ENCODE data around the gene SELL.
"Not testable (repeated sequence)": the region's sequence is repeated elsewhere in the genome, so short reads cannot be mapped to it uniquely, and the experiment has no call there.

Gene SELL

DNA sequence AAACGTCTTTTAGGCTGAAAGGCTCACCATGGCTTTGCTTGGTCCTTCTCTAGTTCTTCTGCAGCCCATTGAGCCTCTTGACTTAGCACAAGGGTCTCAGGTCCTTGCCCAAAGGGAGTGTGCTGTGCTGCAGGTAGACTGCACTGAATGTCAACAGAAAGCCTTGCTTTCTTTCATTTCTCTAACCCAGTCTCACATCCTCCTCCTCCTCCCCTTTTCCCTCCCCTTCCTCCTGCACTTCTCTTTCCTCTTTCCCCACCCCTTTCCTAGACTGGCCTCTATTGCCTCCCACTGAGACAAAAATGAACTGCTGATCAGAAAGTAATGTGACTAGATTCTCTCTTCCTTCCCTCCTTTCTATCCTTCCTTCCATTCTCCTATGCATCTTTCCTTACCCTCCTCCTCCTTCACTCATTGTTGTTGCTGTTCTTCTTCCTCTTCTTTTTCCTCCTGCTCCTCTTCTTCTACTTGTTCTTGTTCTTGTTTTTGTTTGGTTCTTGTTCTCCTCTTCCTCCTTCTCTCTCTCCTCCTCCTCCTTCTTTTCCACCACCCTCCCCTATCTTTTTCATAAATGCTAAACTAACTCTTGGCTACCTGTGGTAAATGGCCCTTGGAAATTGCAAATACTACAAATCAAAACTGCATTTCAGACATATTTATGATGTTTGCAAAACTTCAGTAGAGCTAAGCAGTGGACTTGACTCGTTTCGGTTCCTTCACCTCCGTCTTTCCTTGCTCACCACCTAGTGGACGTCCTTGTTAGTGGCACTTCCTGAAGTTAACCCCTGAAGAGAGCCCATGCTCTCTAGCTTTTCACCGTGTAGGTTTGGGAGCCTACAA lies at the start of gene SELL:
SELL (minus strand) TSS at position 152 of the 840 bp plus-strand sequence; CDS start at position 30, 122 bp downstream.
- peak; percentile 84 for DNase-seq (ENCODE audit: low spot score)

DNA sequence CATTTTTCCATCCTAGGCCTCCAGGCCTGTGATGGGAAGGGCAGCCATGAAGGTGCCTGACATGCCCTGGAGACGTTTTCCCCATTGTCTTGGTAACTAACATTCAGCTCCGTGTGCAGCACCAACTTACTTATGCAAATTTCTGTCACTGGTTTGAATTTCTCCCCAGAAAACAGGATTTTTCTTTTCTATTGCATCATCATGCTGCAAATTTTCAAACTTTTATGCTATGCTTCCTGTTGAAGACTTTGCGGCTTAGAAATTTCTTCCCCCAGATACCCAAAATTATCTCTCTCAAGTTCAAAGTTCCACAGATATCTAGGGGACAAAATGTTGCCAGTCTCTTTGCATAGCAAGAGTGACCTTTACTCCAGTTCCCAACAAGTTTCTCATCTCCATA lies 47.6 kb upstream of the SELL start:
- no peak for DNase-seq (ENCODE audit: low spot score)

DNA sequence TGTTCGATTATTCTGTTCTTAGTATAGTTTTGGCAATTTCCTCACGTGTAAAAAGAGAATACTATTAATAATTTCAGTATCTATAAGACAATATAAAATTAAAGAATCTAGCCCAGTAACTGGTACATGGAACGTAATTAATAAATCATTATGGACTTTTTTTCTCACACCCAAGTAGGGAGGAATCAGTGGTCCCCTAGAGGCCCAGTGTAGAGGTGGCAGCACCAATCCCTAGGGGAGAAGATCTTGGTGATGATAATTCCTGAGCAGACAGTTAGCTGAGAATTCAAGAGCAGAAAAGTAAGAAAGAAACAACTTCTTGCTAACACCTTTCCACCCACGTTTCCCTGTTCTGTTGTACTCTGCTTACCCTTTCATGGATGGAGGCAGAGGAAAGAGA lies 42.1 kb upstream of the SELL start:
- no peak for DNase-seq (ENCODE audit: low spot score)

DNA sequence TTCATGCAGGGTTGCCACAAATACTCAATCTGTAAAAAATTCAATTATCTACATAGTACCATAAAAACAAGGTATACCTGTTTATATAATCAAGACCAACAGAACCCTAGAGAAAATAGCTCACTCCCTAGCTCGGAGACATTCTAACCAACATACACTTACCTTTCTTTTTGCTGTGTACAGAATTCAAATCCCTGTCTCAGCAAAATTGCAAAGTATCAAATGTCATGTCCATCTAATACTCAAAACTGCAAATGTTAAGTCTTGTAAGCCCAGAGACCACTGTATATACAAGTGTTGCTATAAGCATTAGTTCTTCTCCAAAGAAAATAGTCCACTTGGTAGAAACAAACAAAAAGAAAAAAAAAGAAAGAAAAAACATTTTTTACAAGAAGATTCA lies 38.6 kb upstream of the SELL start:
- no peak for DNase-seq (ENCODE audit: low spot score)

DNA sequence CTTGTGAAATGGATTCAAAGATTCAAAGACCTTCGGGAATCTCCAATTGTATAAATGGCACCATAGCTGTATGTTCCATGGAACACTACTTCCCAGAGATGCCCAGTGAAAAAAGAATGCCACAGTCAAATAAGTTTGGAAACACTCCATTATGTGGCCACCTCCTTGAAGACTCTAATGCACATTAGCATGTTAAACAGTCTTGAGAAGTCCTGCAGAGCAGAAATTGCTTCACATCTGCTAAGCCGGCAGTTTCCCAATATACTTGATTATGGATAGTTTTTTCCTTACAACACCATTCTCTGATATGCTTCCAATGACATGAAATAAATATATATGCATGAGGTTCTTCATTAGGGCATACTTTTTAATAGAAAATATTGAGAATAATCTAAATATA lies 35.1 kb upstream of the SELL start:
- no peak for DNase-seq (ENCODE audit: low spot score)

DNA sequence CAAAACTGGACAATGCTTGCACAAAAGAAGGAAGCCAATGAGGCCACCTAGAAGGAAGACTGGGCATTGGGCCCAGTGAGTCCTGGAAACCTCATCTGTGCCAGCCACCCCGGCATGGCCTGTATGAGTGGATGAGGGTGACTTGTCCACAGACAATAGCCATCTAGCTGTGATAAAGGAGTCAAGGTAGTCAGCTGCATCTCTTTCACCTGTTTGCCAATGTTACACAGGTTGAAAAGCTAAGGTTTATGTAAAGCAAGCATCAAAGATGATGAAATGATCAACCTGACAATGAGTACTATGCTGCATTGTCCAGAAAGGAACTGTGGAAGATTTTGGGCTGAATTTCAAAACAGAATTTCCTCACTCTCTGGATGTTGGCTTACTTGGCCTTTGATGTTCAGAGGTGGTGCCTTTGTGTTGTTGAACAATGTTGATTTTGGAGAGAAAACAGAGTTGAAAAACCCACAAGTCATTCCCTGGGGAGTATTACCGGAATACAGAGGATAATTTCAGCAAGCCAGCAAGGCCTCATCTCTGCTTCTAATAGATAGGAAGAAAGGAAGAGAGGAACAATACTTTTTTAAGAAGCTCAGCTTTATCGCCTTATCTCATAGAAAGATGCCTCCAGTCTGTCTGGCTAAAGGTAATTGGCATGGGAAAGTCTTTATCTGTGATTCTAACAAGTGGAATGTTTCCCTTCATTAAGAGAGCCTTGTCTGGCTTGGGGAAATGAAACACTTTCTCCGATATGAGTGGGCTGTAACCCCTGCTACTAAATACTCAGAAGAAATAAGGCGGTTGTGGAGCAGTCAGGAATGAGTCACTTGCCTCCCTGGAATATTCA lies 33.8 kb upstream of the SELL start:
- no peak for DNase-seq (ENCODE audit: low spot score)

DNA sequence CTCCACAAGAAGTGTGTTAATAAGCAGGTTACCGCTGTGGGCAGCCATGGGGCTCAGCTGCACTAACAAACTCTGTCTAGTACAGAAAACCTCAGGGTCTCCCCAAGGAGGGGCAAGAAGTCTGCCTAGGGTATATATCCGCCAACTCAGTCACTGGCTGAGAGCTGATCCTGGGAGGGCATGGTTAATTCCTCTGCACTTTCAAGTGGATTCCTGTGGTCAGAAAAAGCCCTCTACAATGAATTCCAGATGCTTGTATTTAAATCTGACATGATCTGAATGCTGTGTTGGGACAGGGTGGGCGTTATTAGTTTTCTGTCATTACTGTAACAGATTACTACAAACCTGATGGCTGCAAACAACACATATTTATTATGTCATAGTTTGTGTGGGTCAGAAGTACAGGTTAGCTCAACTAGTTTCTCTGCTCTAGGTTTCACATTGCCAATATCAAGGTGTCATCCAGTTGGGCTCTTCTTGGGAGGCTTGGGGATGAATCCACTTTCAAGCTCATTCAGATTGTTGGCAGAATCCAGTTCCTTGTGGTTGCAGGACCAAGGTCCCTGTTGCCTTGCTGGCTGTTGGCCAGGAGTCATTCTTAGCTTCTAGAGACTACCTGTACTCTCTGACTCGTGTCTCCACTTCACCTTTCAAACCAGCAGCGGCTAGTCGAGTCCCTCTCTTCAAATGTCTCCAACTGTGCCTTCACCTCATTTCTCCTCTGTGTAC lies 30.4 kb upstream of the SELL start:
- DNase-seq (ENCODE audit: low spot score), result no peak

DNA sequence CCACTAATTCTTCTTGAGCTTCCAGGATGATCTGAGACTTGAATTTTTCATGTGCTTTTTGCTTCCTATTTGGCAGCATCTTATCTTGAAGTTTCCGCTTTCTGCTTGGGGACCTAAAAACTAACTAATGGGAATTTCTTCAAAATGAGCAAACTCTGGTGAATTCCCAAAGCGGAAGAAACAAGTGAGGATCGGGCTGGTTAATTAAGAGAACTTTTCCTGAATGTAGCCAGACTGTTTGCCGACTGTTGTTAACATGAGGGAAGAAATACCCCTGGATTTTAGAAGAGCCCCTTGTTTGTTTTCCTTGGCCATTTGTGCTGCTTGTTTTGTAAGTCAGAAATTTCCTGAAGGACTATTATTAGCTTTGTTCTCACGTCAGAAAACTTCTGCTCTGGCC lies 28.6 kb upstream of the SELL start:
- no peak for DNase-seq (ENCODE audit: low spot score)

DNA sequence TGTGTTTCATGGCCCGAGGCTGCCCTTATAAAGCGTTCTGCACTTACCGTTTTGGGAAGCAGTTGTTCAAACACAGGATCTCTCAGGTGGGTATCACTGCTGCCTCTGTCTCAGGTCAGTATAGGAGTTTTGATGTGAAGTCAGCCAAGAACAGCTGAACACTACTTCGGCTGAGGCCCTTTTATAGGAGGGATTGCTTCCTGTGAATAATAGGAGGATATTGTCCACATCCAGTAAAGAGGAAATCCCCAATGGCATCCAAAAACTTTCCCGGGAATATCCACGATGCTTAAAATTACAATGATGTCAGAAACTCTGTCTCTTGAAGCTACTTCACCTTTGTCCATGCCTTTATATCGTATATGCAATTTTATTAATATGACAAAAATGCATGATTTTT lies 22.5 kb upstream of the SELL start, which contains the start of gene SELE:
SELE (minus strand) TSS at position 156 of the 400 bp plus-strand sequence. CDS start 467 bp downstream, outside the sequence.
- DNase-seq (ENCODE audit: low spot score), result no peak

DNA sequence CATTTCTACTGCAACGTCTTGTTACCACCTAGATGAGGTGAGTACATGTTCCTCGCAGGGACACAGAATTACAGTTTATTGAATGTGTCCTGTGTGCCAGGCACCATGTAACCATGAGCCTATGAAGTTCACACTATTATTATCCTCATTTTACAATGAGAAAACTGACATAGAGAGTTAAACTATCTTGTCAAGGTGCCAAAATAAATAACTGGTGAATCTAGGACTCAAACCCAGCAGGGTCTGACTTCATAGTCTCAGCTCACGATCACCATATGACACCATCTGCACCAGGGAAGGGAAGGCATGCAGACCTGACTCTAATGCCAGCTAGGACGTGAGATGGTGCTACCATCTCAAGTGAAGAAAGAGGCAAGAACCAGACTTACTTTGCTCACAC lies 20.0 kb upstream of the SELL start:
- DNase-seq (ENCODE audit: low spot score), result no peak

DNA sequence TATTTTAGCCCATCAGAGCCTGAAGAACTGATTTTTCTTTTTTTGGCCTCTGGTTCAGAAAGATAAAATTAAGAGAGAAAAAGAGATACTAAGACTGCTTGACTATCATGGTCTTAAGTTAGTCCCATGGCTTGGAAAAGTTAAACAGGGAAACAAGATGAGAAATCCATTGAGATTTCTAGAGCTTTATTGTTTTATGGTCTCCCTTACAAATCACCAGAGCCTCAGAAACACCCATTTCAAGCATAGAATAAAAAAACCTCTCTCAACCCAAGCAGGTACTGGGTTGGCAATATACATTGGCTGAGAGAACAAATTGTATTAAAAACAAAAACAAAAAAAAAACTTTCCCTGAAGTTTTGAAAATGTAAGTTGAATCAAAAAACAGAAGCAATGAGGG lies 18.6 kb upstream of the SELL start:
- no peak for DNase-seq (ENCODE audit: low spot score)

DNA sequence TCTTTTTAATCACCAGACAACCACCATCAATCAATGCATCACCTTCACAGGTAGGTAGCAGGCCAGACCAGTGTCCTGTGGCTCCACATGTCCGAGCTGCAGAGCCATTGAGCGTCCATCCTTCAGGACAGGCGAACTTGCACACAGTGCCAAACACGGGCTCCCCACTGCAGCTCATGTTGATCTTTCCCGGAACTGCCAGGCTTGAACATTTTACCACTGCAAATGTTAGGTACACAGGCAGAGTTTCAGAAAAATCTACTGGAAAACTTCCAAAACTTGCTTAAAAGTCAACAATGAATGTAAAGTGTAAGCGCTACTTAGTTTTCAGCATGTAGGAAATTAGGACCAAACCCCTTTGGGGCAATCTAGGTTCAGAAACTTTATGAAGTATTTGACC lies 15.9 kb upstream of the SELL start:
- no peak for DNase-seq (ENCODE audit: low spot score)

DNA sequence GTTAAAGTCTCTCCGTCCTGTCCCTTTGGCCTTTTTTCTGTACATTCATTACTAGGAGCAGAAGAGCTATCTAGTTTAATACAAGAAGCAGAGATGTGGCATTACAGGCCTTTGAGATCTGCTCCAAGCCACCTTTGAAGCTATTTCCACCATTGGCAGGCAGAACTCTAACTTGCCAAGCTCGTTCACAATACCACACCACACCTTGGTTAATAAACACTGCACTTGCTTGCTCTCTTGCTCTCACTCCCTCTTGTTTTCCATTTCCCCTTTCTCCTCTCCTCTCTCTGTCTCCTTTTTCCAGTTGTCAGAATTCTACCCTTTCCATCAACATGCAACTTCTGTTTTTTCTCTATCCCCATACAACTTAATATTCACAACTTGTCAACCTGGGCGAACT lies 15.4 kb upstream of the SELL start:
- no peak for DNase-seq (ENCODE audit: low spot score)

DNA sequence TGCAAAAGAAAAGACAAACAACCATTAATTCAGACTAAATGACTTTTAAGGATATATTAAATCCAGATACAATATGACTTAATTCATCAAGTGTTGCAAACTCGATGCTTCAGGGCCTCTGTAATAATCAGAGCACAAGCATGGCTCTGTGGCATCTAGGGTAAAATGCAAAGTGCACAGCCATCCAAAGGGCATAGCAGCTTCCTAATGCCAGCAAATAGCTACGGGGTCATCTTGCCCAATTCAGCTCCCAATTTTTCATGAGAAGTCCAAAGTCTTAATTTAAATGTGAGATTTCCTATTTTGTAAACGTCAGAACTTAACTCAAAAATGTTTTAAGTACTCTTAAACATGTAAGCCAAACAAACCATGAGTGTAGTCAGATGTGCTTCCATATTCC lies 14.5 kb upstream of the SELL start:
- no peak for DNase-seq (ENCODE audit: low spot score)

DNA sequence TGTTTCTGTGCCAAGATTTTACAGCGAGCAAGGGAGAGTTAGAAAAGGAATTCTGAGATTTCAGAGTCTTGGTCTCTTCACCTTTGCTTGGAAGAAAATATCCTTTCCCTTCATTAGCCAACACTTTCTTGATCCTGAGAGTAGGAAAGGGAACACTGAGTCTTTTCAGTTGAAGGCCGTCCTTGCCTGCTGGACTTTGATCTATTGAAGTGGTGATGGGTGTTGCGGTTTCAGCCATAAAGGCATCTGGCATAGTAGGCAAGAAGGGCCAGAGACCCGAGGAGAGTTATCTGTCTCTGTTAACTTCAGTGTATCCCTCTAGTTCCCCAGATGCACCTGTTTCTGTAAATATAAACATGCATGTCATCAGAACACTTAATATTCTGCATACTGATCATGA lies 12.7 kb upstream of the SELL start:
- no peak for DNase-seq (ENCODE audit: low spot score)

DNA sequence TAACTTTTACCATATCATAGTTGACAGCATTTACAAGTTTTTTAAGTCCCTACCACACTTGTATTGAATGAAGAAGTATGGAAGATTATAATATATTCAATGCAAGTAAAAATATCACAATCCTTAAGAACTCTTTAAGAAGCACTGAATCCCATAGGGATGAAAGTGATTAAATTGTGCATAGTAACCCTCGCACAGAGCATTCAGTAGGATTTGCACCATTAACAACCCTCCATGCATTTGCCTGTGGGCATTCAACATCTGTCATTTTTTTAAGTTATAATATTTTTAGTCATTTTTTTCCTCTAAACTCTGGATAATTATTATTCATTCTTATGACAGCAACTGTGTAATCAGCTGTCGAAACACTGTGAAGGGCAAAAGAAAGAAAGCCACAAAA lies 12.3 kb upstream of the SELL start:
- DNase-seq (ENCODE audit: low spot score), result no peak

DNA sequence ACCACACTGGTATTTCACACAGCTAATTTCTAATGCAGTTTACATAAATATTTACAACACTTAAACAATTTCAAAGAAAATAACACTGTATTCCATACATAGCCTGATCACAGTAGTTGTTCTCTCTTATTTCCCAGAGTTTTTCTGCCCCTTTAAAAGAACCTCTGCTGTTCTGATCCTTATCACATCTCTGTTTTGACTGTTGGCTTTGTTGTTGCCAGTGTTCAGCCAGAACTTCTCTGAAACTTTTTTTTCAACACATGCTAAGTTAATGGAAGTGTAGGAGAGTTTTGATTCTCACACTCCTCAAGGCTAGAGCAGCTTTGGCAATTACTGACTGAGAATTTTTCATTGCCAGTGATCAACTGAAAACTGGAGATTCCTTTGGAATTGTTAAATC lies 11.4 kb upstream of the SELL start:
- no peak for DNase-seq (ENCODE audit: low spot score)

DNA sequence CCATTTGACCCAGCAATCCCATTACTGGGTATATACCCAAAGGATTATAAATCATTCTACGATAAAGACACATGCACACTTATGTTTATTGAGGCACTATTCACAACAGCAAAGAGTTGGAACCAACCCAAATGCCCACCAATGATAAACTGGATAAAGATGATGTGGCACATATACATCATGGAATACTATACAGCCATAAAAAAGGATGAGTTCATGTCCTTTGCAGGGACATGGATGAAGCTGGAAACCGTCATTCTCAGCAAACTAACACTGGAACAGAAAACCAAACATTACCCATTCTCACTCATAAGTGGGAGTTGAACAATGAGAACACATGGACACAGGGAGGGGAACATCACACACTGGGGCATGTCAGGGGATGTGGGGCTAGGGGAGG lies 3.7 kb upstream of the SELL start:
- not testable (repeated sequence) for DNase-seq (ENCODE audit: low spot score)

DNA sequence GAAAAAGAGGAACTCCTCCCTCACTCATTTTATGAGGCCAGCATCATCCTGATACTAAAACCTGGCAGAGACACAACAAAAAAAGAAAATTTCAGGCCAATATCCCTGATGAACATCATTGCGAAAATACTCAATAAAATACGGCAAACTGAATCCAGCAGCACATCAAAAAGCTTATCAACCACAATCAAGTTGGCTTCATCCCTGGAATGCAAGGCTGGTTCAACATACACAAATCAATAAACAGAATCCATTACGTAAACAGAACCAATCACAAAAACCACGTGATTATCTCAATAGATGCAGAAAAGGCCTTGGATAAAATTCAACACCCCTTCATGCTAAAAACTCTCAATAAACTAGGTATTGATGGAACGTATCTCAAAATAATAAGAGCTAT lies 1.7 kb upstream of the SELL start:
- DNase-seq (ENCODE audit: low spot score), result not testable (repeated sequence)

DNA sequence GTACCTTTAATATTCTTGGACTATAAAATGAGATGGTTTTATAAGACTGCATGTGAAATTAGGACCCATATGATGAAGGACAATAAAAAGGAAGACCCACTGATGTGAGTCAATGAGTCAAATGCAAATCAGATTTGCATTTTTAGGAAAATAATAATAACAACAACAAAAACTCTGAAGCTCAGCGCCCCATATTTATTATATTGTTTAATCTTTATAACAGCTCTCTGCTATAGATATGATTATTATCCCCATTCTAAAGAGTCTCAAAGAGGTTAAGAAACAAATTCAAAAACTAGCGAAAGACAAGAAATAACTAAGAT lies 850 bp upstream of the SELL start:
- DNase-seq (ENCODE audit: low spot score), result no peak

DNA sequence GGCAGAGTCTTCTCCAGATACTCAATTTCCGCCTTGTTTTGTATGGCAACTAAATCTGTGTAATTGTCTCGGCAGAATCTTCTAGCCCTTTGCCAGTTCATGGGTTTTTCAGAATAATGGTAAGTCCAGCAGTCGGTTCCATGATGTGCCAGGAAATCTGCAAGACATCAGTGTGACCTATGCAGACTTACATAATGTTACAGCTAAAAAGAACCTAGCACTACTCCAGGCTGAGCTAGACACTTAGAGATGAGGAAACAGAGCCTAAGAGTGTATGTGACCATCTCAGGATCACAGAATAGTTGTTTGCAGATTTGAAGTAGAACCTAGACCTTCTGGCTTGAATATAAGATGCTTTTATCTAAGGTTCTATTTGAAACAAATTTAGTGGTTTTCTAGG lies 2.8 kb downstream of the SELL start:
- DNase-seq (ENCODE audit: low spot score), result no peak

DNA sequence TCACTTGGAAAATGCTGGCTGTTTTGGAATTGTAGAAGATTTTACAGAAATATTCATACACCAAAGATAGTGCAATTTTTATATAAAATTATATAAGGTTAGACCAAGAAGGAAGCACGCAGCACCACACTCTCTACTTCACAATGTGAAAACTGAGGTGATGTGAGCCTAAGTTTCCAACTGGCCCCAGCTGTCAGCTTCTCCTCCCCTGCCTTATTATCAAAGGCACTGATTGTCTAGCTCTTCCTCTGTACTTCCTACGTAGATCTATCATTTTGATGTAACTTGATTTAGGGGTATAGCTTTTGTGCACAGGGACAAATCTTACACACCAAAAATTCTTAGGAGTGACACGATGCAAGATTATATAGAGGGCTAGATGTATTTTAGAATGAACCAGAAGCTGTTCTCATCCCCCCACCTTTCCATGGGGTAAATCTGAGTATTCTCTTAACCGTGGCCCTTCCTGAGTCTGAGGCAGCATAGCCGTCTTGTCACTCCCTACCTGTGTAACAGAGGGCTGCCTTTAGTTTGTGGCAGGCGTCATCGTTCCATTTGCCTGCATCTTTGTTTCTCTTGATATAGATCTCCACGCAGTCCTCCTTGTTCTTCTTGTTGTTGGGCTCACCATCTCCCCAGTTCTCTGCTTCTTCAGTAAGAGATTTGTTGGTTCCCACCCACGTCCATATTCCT lies 3.4 kb downstream of the SELL start:
- no peak for DNase-seq (ENCODE audit: low spot score)
